ENCODE measurements around the gene COQ10A. TPM values are rescaled to one million over a fixed set of nuclear protein-coding genes. Genes with fewer than 3 reads are reported as not detected.
A peak's percentile ranks its signal among the peaks of the same experiment; 100 is the strongest.

COQ10A gene
- total RNA-seq, 1 experiment from 2014 or later: 3.8 TPM

DNA sequence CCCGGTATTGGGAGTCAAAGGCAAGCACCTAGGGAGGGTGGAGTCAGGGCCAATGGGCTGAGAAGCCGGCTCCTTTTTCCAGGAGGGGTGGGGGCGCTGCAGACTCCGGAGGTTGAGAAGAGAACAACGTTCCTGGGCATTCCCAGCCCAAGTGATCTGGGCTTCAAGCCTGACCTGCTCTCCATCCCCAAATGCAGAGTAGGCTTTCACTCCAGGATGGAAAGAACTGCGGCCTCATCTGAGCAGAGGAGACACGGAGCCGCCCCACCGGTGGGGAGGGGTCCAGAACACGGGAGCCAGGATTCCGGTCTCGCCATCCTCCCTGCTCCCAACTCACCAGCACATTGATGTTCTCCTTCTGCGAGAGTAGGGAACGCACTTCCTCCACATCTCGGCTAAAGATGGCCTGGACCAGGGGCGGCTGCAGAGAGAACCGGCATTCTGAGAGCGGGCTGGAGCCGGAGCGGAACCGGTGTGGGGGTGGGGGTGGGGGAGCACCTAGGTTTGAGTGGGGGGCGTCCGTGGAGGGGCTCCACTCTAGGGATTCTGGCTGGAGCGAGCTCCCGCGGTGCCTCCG lies 9.2 kb upstream of the COQ10A start:
- H3K36me3 Mint-ChIP-seq (ENCODE audit: insufficient read depth, unreplicated experiment): peaks cover 35% of the 10 kb centered on the region
- CTCF ChIA-PET: interaction anchor here (0.6 to 3.5 kb wide), 27 partner anchors 8 to 208 kb away, joined by 3 to 24 read pairs (median 4); partner anchors contain the start of genes COQ10A, CS, RNF41 and RPL41
- TF ChIP-seq, protein P1, sequence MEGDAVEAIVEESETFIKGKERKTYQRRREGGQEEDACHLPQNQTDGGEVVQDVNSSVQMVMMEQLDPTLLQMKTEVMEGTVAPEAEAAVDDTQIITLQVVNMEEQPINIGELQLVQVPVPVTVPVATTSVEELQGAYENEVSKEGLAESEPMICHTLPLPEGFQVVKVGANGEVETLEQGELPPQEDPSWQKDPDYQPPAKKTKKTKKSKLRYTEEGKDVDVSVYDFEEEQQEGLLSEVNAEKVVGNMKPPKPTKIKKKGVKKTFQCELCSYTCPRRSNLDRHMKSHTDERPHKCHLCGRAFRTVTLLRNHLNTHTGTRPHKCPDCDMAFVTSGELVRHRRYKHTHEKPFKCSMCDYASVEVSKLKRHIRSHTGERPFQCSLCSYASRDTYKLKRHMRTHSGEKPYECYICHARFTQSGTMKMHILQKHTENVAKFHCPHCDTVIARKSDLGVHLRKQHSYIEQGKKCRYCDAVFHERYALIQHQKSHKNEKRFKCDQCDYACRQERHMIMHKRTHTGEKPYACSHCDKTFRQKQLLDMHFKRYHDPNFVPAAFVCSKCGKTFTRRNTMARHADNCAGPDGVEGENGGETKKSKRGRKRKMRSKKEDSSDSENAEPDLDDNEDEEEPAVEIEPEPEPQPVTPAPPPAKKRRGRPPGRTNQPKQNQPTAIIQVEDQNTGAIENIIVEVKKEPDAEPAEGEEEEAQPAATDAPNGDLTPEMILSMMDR (IDR thresholded peaks at IDR 0.05; ENCODE audit: unreplicated experiment): no peak
- H3K4me3 Mint-ChIP-seq (ENCODE audit: unreplicated experiment): peak overlapping the region; percentile 84
- H3K27ac Mint-ChIP-seq (ENCODE audit: low read depth, unreplicated experiment): peak overlapping the region; percentile 70
- peaks cover 29% of the 10 kb centered on the region for H3K4me1 Mint-ChIP-seq (ENCODE audit: insufficient read depth, unreplicated experiment)
- H3K9me3 Mint-ChIP-seq (ENCODE audit: unreplicated experiment): no peaks in the 10 kb centered on the region
- POLR2A ChIA-PET: interaction anchor here (0.6 to 3.8 kb wide), 11 partner anchors 9 to 139 kb away, joined by 3 to 28 read pairs (median 4); partner anchors contain the start of genes CNPY2, COQ10A, CS and ESYT1
- intact Hi-C loops (cut with micrococcal nuclease): loop anchor here (1.0 to 2.0 kb wide), 2 partner anchors 67 to 138 kb away; no protein-coding TSS in a partner anchor
- DNase-seq (ENCODE audit: unreplicated experiment): peak; percentile 56
- BruUV-seq (replicated peaks): TSS peak; percentile 19
- no peaks in the 10 kb centered on the region for H3K27me3 Mint-ChIP-seq (ENCODE audit: insufficient read depth, unreplicated experiment)

DNA sequence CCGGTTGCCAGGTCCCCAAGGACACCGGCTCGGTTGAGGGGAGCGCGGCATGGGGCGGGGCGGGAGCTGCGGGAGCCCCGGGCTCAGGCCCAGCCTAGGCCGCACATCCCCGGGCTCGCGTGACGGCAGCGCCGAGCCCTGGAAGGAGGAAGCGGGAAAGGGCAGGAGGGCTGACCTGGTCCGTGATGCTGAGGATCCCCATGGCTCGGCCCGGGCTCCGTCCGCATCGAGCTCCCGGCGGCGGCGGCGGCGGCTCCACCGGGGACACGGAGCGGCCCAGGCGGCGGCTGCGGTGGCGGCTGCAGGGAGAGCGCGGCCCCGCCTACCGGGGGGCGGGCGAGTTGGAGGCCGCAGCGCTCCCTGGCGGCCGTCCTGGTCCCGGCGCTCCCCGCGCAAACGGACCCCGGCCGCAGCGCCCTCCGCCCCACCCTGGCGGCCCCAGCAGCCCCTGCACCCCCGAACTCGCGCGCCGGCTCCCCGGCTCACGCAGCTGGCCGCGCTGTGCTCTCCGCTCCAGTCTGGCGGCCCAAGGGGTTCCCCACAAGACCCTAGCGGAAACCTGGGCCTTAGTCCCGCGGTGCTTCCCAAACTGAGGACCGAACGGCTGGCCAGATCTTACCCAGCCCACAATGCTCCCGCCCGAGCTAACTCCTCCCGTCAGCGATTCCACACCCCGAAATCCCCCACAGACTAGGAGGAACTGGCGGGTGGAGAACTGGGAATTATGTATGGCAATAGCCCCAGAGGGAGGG lies 8.5 kb upstream of the COQ10A start, which contains the start of gene ANKRD52:
Gene ANKRD52, minus strand, starts transcription at position 317 of the 752 bp plus-strand sequence. Its CDS starts 115 bp downstream, at position 202.
- H3K4me3 Mint-ChIP-seq (ENCODE audit: unreplicated experiment): peak within 1 kb of the TSS; percentile 84
- no peaks in the 10 kb centered on the region for H3K9me3 Mint-ChIP-seq (ENCODE audit: unreplicated experiment)
- peaks cover 29% of the 10 kb centered on the region for H3K4me1 Mint-ChIP-seq (ENCODE audit: insufficient read depth, unreplicated experiment)
- no peaks in the 10 kb centered on the region for H3K27me3 Mint-ChIP-seq (ENCODE audit: insufficient read depth, unreplicated experiment)
- intact Hi-C loops (cut with micrococcal nuclease): loop anchor here (1.0 kb wide), 1 partner anchor 139 kb away; no protein-coding TSS in a partner anchor
- peak; percentile 70 for DNase-seq (ENCODE audit: unreplicated experiment)
- TF ChIP-seq, protein P1 (IDR thresholded peaks at IDR 0.05; ENCODE audit: unreplicated experiment): peak; percentile 59
- peaks cover 28% of the 10 kb centered on the region for H3K36me3 Mint-ChIP-seq (ENCODE audit: insufficient read depth, unreplicated experiment)
- ChIA-PET POLR2A (interaction anchor here (0.6 to 3.8 kb wide), 9 partner anchors 8 to 139 kb away, joined by 3 to 28 read pairs (median 10); partner anchors contain the start of genes CNPY2, COQ10A, CS and ESYT1), CTCF (interaction anchor here (0.6 to 3.5 kb wide), 29 partner anchors 8 to 208 kb away, joined by 3 to 24 read pairs (median 3); partner anchors contain the start of genes COQ10A, CS, RNF41 and RPL41)
- BruUV-seq (replicated peaks): no TSS peak
- H3K27ac Mint-ChIP-seq (ENCODE audit: low read depth, unreplicated experiment): peak within 1 kb of the TSS; percentile 71

DNA sequence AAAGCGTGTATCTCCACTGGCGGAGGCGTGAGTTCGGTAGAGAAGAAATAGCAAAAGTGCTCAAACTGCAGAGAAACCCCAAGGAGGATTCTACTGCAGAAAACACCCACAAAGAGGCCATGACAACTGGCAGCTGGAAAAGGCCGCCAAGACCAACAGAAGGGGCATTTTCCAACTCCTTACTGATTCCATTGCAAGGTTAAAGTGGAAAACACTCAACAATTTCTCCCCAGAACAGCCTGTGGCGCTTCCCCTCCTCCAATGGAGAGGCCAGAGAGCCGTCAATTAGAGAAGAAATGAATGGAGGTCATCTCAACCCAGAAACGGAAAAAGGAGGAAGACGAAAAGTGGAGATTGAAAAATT lies 7.9 kb upstream of the COQ10A start:
- Mint-ChIP-seq H3K4me1 (ENCODE audit: insufficient read depth, unreplicated experiment) (peaks cover 29% of the 10 kb centered on the region), H3K36me3 (ENCODE audit: insufficient read depth, unreplicated experiment) (peaks cover 23% of the 10 kb centered on the region), H3K9me3 (ENCODE audit: unreplicated experiment) (no peaks in the 10 kb centered on the region), H3K27ac (ENCODE audit: low read depth, unreplicated experiment) (peak overlapping the region; percentile 71), H3K27me3 (ENCODE audit: insufficient read depth, unreplicated experiment) (no peaks in the 10 kb centered on the region), H3K4me3 (ENCODE audit: unreplicated experiment) (peak overlapping the region; percentile 84)
- ChIA-PET CTCF (interaction anchor here (0.7 to 3.5 kb wide), 15 partner anchors 16 to 141 kb away, joined by 3 to 24 read pairs (median 4); partner anchors contain the start of genes CS, RNF41, RPL41 and SMARCC2), POLR2A (interaction anchor here (1.6 to 3.8 kb wide), 5 partner anchors 8 to 140 kb away, joined by 10 to 28 read pairs (median 14); partner anchors contain the start of genes CNPY2, COQ10A, CS and NABP2)
- TF ChIP-seq, protein P1 (IDR thresholded peaks at IDR 0.05; ENCODE audit: unreplicated experiment): no peak
- no TSS peak for BruUV-seq (replicated peaks)
- DNase-seq (ENCODE audit: unreplicated experiment): no peak
- intact Hi-C loops (cut with micrococcal nuclease): loop anchor here (1.0 kb wide), 1 partner anchor 140 kb away; no protein-coding TSS in a partner anchor
